ENCODE measurements around the gene ENPP6. TPM values are rescaled to one million over a fixed set of nuclear protein-coding genes. Genes with fewer than 3 reads are reported as not detected.

ENPP6 gene
- polyA plus RNA-seq, 1 of the 3 experiments (the other 2 are of a cell fraction), result not detected

DNA sequence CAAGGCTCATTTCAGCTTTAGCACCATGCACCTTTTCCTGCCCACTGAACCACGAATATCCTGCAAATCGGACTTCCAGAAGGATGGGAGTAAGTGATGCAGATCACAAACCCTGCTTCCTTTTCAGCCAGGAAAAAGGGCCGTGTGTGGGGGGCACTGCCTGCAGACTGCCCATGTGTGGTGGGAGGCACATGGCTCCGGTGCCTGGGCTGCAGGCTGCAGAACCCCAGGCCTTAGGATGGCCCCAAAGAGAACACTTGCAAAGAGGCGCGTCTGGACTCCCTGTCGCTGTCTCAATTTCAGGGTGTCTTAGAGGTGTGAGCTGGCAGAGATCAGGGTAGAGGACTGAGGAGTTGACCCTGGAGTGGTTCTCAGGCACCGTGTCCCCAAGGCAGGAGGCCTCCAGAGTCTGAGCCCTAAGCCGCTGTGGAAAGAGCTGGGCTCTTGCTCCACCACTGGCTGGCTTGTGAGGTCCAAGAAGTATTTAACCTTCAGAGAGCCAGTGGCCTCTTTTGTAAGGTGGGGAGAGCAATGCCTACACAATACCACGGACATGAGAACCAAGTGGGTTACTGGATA is 97.0 kb downstream of the ENPP6 start (continued):
- TF ChIP-seq, protein P1, sequence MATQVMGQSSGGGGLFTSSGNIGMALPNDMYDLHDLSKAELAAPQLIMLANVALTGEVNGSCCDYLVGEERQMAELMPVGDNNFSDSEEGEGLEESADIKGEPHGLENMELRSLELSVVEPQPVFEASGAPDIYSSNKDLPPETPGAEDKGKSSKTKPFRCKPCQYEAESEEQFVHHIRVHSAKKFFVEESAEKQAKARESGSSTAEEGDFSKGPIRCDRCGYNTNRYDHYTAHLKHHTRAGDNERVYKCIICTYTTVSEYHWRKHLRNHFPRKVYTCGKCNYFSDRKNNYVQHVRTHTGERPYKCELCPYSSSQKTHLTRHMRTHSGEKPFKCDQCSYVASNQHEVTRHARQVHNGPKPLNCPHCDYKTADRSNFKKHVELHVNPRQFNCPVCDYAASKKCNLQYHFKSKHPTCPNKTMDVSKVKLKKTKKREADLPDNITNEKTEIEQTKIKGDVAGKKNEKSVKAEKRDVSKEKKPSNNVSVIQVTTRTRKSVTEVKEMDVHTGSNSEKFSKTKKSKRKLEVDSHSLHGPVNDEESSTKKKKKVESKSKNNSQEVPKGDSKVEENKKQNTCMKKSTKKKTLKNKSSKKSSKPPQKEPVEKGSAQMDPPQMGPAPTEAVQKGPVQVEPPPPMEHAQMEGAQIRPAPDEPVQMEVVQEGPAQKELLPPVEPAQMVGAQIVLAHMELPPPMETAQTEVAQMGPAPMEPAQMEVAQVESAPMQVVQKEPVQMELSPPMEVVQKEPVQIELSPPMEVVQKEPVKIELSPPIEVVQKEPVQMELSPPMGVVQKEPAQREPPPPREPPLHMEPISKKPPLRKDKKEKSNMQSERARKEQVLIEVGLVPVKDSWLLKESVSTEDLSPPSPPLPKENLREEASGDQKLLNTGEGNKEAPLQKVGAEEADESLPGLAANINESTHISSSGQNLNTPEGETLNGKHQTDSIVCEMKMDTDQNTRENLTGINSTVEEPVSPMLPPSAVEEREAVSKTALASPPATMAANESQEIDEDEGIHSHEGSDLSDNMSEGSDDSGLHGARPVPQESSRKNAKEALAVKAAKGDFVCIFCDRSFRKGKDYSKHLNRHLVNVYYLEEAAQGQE (IDR thresholded peaks at IDR 0.05; ENCODE audit: low read depth, low read length), result no peak
- TF ChIP-seq, protein P2, sequence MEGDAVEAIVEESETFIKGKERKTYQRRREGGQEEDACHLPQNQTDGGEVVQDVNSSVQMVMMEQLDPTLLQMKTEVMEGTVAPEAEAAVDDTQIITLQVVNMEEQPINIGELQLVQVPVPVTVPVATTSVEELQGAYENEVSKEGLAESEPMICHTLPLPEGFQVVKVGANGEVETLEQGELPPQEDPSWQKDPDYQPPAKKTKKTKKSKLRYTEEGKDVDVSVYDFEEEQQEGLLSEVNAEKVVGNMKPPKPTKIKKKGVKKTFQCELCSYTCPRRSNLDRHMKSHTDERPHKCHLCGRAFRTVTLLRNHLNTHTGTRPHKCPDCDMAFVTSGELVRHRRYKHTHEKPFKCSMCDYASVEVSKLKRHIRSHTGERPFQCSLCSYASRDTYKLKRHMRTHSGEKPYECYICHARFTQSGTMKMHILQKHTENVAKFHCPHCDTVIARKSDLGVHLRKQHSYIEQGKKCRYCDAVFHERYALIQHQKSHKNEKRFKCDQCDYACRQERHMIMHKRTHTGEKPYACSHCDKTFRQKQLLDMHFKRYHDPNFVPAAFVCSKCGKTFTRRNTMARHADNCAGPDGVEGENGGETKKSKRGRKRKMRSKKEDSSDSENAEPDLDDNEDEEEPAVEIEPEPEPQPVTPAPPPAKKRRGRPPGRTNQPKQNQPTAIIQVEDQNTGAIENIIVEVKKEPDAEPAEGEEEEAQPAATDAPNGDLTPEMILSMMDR (IDR thresholded peaks at IDR 0.05), result no peak
- no peak for TF ChIP-seq NRF1 (IDR thresholded peaks at IDR 0.05; ENCODE audit: low read depth, low read length)
- TF ChIP-seq TEAD4 (IDR thresholded peaks at IDR 0.05; ENCODE audit: borderline replicate concordance, insufficient read depth), result no peak
- no peak for TF ChIP-seq EP300 (IDR thresholded peaks at IDR 0.05; ENCODE audit: borderline replicate concordance in 1 of 2, low read depth in 1 of 2, low read length in 1 of 2)

DNA sequence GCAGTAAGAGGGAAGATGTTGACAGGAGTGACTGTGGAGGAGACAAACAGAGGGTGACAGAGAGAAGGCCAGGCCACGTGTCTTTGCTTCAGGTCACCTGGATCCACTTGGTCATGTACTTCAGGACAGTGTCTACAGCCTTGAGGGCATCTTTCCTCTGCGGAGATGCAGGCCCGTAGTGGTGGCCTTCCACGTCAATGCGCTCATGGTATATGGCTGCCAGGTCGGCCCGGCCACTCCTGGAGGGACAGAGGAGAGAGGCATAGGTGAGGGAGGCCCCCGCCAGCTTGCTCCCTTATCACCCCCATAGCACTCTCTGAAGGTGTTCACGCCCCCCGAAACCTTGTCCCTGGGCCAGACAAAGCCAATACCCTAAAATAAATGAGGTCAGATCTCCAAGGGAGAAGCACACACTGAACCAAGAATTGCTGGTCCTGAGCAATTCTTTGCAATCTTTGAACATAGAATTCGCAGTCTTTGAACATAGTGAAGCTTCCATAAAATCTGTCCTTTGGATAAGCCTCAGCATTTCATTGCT is 99.9 kb downstream of the ENPP6 start:
- H3K4me1 ChIP-seq (ENCODE audit: control insufficient read depth in 1 of 2, insufficient read depth in 2 of 2, low read depth in 1 of 2, low read length in 1 of 2), result no peaks in the 10 kb centered on the region; a peak in 1 of 4 replicates
- ChIA-PET POLR2A (no interaction called here), CTCF (interaction anchor here (1.2 kb wide), 1 partner anchor 50 kb away, joined by 3 read pairs; no protein-coding TSS in a partner anchor)
- no peaks in the 10 kb centered on the region for H3K79me2 ChIP-seq (ENCODE audit: insufficient read depth)
- TF ChIP-seq GABPA (IDR thresholded peaks at IDR 0.05; ENCODE audit: low read depth), result no peak
- no peak for TF ChIP-seq SIN3A (IDR thresholded peaks at IDR 0.05; ENCODE audit: borderline replicate concordance, low read depth, low read length)
- TF ChIP-seq EP300 (IDR thresholded peaks at IDR 0.05; ENCODE audit: borderline replicate concordance in 1 of 2, low read depth in 1 of 2, low read length in 1 of 2), result no peak
- H3K27ac ChIP-seq (ENCODE audit: low read depth in 2 of 2, low read length in 1 of 2), result no peak overlapping the region
- no peaks in the 10 kb centered on the region for H3F3A ChIP-seq (replicated peaks; ENCODE audit: insufficient read depth)
- no peaks in the 10 kb centered on the region for H3K36me3 ChIP-seq (replicated peaks in 1 of 2; ENCODE audit: control insufficient read depth in 1 of 2, insufficient read depth in 2 of 2, low read length in 1 of 2)
- H3K4me3 ChIP-seq (ENCODE audit: low read depth in 2 of 2, low read length in 1 of 2), result no peak overlapping the region
- H3K9ac ChIP-seq, result no peak overlapping the region
- H4K20me1 ChIP-seq (ENCODE audit: insufficient read depth), result no peaks in the 10 kb centered on the region
- no peak for DNase-seq
- no peaks in the 10 kb centered on the region for H3K27me3 ChIP-seq (ENCODE audit: insufficient read depth)
- no peak overlapping the region for H2AFZ ChIP-seq (ENCODE audit: low read depth)
- no peaks in the 10 kb centered on the region for H3K9me2 ChIP-seq
- H3K4me2 ChIP-seq, result no peak overlapping the region
- H3K9me3 ChIP-seq, result no peaks in the 10 kb centered on the region
- WGBS (ENCODE audit: low lambda C conversion rate), result 44% methylated on average over 9 of the region's 11 CpGs

DNA sequence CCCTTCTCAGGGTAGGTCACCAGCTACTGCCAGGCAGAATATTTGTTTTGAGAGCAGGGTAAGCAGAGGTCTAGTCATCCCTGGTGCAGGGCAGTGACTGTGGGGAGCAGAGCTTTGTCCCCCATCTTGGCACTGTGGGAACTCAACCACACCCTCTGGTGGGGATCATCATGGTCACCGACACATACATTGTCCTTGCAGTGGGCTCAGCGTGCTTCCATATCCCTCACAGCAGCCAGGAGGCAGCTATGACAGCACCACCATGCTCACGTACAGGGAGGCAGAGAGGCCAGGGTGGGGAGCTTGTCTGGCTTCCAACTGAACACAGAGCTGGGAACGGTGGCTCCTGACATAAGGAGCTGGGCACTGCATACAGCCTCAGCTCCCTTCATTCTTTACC is 102.3 kb downstream of the ENPP6 start:
- ChIA-PET CTCF (interaction anchor here (0.7 to 1.2 kb wide), 2 partner anchors 53 to 410 kb away, joined by 3 to 4 read pairs; no protein-coding TSS in a partner anchor), POLR2A (no interaction called here)
- Histone ChIP-seq H3K4me3 (ENCODE audit: low read depth in 2 of 2, low read length in 1 of 2) (no peak overlapping the region), H3K9me3 (no peaks in the 10 kb centered on the region), H3K9me2 (no peaks in the 10 kb centered on the region), H3K9ac (no peak overlapping the region), H3K36me3 (replicated peaks in 1 of 2; ENCODE audit: control insufficient read depth in 1 of 2, insufficient read depth in 2 of 2, low read length in 1 of 2) (no peaks in the 10 kb centered on the region), H4K20me1 (ENCODE audit: insufficient read depth) (no peaks in the 10 kb centered on the region), H3K4me2 (no peak overlapping the region), H3F3A (replicated peaks; ENCODE audit: insufficient read depth) (no peaks in the 10 kb centered on the region), H3K27ac (ENCODE audit: low read depth in 2 of 2, low read length in 1 of 2) (no peak overlapping the region), H3K79me2 (ENCODE audit: insufficient read depth) (no peaks in the 10 kb centered on the region), H3K4me1 (ENCODE audit: control insufficient read depth in 1 of 2, insufficient read depth in 2 of 2, low read depth in 1 of 2, low read length in 1 of 2) (no peaks in the 10 kb centered on the region; a peak in 1 of 4 replicates), H2AFZ (ENCODE audit: low read depth) (no peak overlapping the region), H3K27me3 (ENCODE audit: insufficient read depth) (no peaks in the 10 kb centered on the region)
- no peak for DNase-seq
- 32% methylated on average over 2 of the region's 4 CpGs for WGBS (ENCODE audit: low lambda C conversion rate)
- TF ChIP-seq GABPA (IDR thresholded peaks at IDR 0.05; ENCODE audit: low read depth), result no peak
- no peak for TF ChIP-seq FOSL2 (IDR thresholded peaks at IDR 0.05; ENCODE audit: borderline replicate concordance, low read depth)
- no peak for TF ChIP-seq RFX5 (IDR thresholded peaks at IDR 0.05; ENCODE audit: low read length)
- no peak for TF ChIP-seq MXI1 (IDR thresholded peaks at IDR 0.05; ENCODE audit: low read depth, low read length)
- no peak for TF ChIP-seq NRF1 (IDR thresholded peaks at IDR 0.05; ENCODE audit: low read depth, low read length)
- no peak for TF ChIP-seq CHD2 (IDR thresholded peaks at IDR 0.05; ENCODE audit: low read length, partially characterized antibody)
- TF ChIP-seq FOXM1 (IDR thresholded peaks at IDR 0.05; ENCODE audit: low read depth), result no peak
- TF ChIP-seq, protein P3, sequence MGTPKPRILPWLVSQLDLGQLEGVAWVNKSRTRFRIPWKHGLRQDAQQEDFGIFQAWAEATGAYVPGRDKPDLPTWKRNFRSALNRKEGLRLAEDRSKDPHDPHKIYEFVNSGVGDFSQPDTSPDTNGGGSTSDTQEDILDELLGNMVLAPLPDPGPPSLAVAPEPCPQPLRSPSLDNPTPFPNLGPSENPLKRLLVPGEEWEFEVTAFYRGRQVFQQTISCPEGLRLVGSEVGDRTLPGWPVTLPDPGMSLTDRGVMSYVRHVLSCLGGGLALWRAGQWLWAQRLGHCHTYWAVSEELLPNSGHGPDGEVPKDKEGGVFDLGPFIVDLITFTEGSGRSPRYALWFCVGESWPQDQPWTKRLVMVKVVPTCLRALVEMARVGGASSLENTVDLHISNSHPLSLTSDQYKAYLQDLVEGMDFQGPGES (IDR thresholded peaks at IDR 0.05; ENCODE audit: low read depth, low read length), result no peak
- TF ChIP-seq RAD21 (IDR thresholded peaks at IDR 0.05; ENCODE audit: low read length), result no peak
- TF ChIP-seq, protein P4, sequence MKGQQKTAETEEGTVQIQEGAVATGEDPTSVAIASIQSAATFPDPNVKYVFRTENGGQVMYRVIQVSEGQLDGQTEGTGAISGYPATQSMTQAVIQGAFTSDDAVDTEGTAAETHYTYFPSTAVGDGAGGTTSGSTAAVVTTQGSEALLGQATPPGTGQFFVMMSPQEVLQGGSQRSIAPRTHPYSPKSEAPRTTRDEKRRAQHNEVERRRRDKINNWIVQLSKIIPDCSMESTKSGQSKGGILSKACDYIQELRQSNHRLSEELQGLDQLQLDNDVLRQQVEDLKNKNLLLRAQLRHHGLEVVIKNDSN (IDR thresholded peaks at IDR 0.05; ENCODE audit: borderline replicate concordance, low read depth), result no peak
- TF ChIP-seq POLR2AphosphoS5 (IDR thresholded peaks at IDR 0.05; ENCODE audit: low read depth, low read length), result no peak
- no peak for TF ChIP-seq EZH2phosphoT487 (IDR thresholded peaks at IDR 0.05; ENCODE audit: borderline replicate concordance, low read depth)

All from SK-N-SH (cell line).